T-cell (primary cell): ENCODE results near the gene HOXA3. TPM values are rescaled to one million over a fixed set of nuclear protein-coding genes. Genes with fewer than 3 reads are reported as not detected.

Experiments
- ATAC-seq, 4 experiments: fragments of 200-7000 bp in 3 of 4; fragments of 150-1000 bp in 1 of 4; cut with Tn5 transposase; replicated peaks in 1 of 4; 1 replicate in 3 of 4; 2 replicates in 1 of 4; pipeline ENCODE4 v1.10.0; 2021; ENCODE audit warnings: moderate library complexity in 3 of 4, mild to moderate bottlenecking in 2 of 4, moderate number of reproducible peaks in 1 of 4
- CTCF ChIA-PET, 2 donors: fragments of 300-600 bp; sonication (Branson Sonifier 250); formaldehyde crosslinking; loops; one replicate each; lab custom pipeline; 2022; ENCODE audit warnings: antibody characterized with exemption in 2 of 2; lab: Charles Lee
- POLR2A ChIA-PET, 2 donors: fragments of 300-600 bp; sonication (Branson Sonifier 250); formaldehyde crosslinking; loops; one replicate each; lab custom pipeline; 2022; ENCODE audit warnings: antibody characterized with exemption in 2 of 2; lab: Charles Lee
- DNase-seq, 35 experiments: peaks; one replicate each; pipeline versions ENCODE4 v3.0.0 to v3.0.0-alpha.2; 2013 to 2023
- H3K27ac ChIP-seq: one replicate; pipeline ENCODE4 v1.5.1; 2013; ENCODE audit warnings: low read length
- H3K27me3 ChIP-seq, 2 experiments: replicated peaks in 1 of 2; 1 replicate in 1 of 2; 2 replicates in 1 of 2; pipeline versions ENCODE4 v1.6.1 to v1.7.0; 2013; ENCODE audit warnings: low read length in 1 of 2, mixed read lengths in 1 of 2; ENCODE audit not compliant: control insufficient read depth in 2 of 2, insufficient read depth in 2 of 2; ENCODE audit errors: extremely low read depth in 1 of 2
- H3K36me3 ChIP-seq, 2 donors: 1 replicate in 1 of 2; 2 replicates in 1 of 2; pipeline versions ENCODE4 v1.6.1 to v1.7.0; 2013; ENCODE audit warnings: low read length in 1 of 2; ENCODE audit not compliant: control insufficient read depth in 2 of 2, insufficient read depth in 1 of 2; ENCODE audit errors: extremely low read depth in 1 of 2
- H3K4me1 ChIP-seq, 2 experiments: 1 replicate in 1 of 2; 2 replicates in 1 of 2; pipeline versions ENCODE4 v1.6.1 to v1.7.0; 2013; ENCODE audit warnings: low read length in 2 of 2, mixed read lengths in 1 of 2; ENCODE audit not compliant: insufficient read depth in 2 of 2, control insufficient read depth in 1 of 2; ENCODE audit errors: extremely low read depth in 1 of 2
- H3K4me3 ChIP-seq, 2 donors: 1 replicate in 1 of 2; 2 replicates in 1 of 2; pipeline versions ENCODE4 v1.5.1 to v1.7.0; 2013; ENCODE audit warnings: mild to moderate bottlenecking in 2 of 2, low read length in 1 of 2, moderate library complexity in 1 of 2; ENCODE audit not compliant: control insufficient read depth in 1 of 2; ENCODE audit errors: extremely low read depth in 1 of 2
- H3K9me3 ChIP-seq: 2 replicates; pipeline ENCODE4 v1.7.0; 2013
- H3K27ac Mint-ChIP-seq, 2 donors: one replicate each; pipeline ENCODE4 v1.8.0; 2020 to 2021; ENCODE audit warnings: mild to moderate bottlenecking in 2 of 2, mixed read lengths in 2 of 2
- H3K27me3 Mint-ChIP-seq, 2 donors: one replicate each; pipeline ENCODE4 v1.8.0; 2021 to 2022; ENCODE audit warnings: mixed read lengths in 2 of 2
- H3K36me3 Mint-ChIP-seq: one replicate; pipeline ENCODE4 v1.8.0; 2021; ENCODE audit warnings: mixed read lengths
- H3K4me1 Mint-ChIP-seq, 3 donors: one replicate each; pipeline ENCODE4 v1.8.0; 2020 to 2022; ENCODE audit warnings: mixed read lengths in 3 of 3, mild to moderate bottlenecking in 1 of 3
- H3K4me3 Mint-ChIP-seq, 3 donors: one replicate each; pipeline ENCODE4 v1.8.0; 2020 to 2022; ENCODE audit warnings: mild to moderate bottlenecking in 3 of 3, mixed read lengths in 3 of 3, moderate library complexity in 3 of 3
- H3K9me3 Mint-ChIP-seq, 3 donors: one replicate each; pipeline ENCODE4 v1.8.0; 2020 to 2022; ENCODE audit warnings: mixed read lengths in 3 of 3
- WGBS: methylation state at CpG from one replicate; pipeline ENCODE4 v1.1.5; 2013; ENCODE audit warnings: missing lambda C conversion rate; ENCODE audit not compliant: insufficient coverage; 5-methylcytosine and 5-hydroxymethylcytosine counted together
- total RNA-seq, 35 experiments: library from RNA in 6 of 35; stranded (reverse) in 6 of 35; fragments of 120-200 nt in 1 of 35; gene quantifications; one replicate each; pipeline versions ENCODE4 v1.2.1 to v1.2.4 and lab custom pipeline; 2013 to 2026

HOXA3 gene
- total RNA-seq, 5 donors from 2014 or later (not counting 1 experiment from before 2014, with no cell fraction given) = 0.79 to 1.4 TPM; not detected in 3

- Histone ChIP-seq H3K27me3 (peaks cover 38 to 66% of the 10 kb centered on the region in 2 experiments), H3K36me3 (no peaks in the 10 kb centered on the region), H3K9me3 (no peaks in the 10 kb centered on the region), H3K4me1 (peaks cover 0 to 41% of the 10 kb centered on the region in 2 experiments), H3K4me3 (no peak overlapping the region), H3K27ac (no peak overlapping the region)
- Mint-ChIP-seq H3K4me3 (peak overlapping the region in 1 of 3 donors; percentile 65), H3K4me1 (peaks cover 36 to 45% (median 43%) of the 10 kb centered on the region in 3 donors), H3K36me3 (no peaks in the 10 kb centered on the region), H3K9me3 (no peaks in the 10 kb centered on the region), H3K27me3 (peaks cover 77 to 89% of the 10 kb centered on the region in 2 donors), H3K27ac (no peak overlapping the region)
- WGBS = no CpG with 5 or more reads among the region's 2 CpGs
- POLR2A ChIA-PET = no interaction called here
- DNase-seq = peak in 2 of 35 experiments; percentile 7 to 17
- CTCF ChIA-PET = no interaction called here
- ATAC-seq = no peak
These were observed 41.6 kb upstream of the HOXA3 start for GRCh38 chr7:27194002-27194352.

- H3K27me3 Mint-ChIP-seq = peaks cover 77 to 90% of the 10 kb centered on the region in 2 donors
- H3K4me1 Mint-ChIP-seq = peaks cover 41 to 47% (median 44%) of the 10 kb centered on the region in 3 donors
- H3K4me1 ChIP-seq = peaks cover under 1 to 41% of the 10 kb centered on the region in 2 experiments
- no peak overlapping the region for H3K27ac ChIP-seq
- H3K9me3 Mint-ChIP-seq = no peaks in the 10 kb centered on the region
- CTCF ChIA-PET = no interaction called here
- no peaks in the 10 kb centered on the region for H3K36me3 ChIP-seq
- H3K4me3 ChIP-seq = peak overlapping the region; percentile 16 to 60
- no peaks in the 10 kb centered on the region for H3K9me3 ChIP-seq
- DNase-seq (peak in 2 of 35 experiments; percentile 6 to 12), ATAC-seq (no peak)
- H3K4me3 Mint-ChIP-seq = peak overlapping the region; percentile 28 to 65 (median 36)
- no peak overlapping the region for H3K27ac Mint-ChIP-seq
- POLR2A ChIA-PET = no interaction called here
- peaks cover 38 to 66% of the 10 kb centered on the region in 2 experiments for H3K27me3 ChIP-seq
- H3K36me3 Mint-ChIP-seq = no peaks in the 10 kb centered on the region
- WGBS = 21% methylated on average over 21 of the region's 29 CpGs
These were observed 41.1 kb upstream of the HOXA3 start for GRCh38 chr7:27193335-27194001.

GRCh38 chr7:27192546-27193334 is 40.4 kb upstream of the HOXA3 start:
- CTCF ChIA-PET = interaction anchor here (0.5 kb wide), 2 partner anchors 831 to 833 kb away, joined by 3 read pairs; no protein-coding TSS in a partner anchor
- 3% methylated on average over 66 of the region's 78 CpGs for WGBS
- Mint-ChIP-seq H3K27me3 (peaks cover 77 to 90% of the 10 kb centered on the region in 2 donors), H3K4me1 (peaks cover 42 to 49% (median 46%) of the 10 kb centered on the region in 3 donors), H3K27ac (no peak overlapping the region), H3K36me3 (no peaks in the 10 kb centered on the region), H3K9me3 (no peaks in the 10 kb centered on the region), H3K4me3 (peak overlapping the region; percentile 51 to 65 (median 60))
- Histone ChIP-seq H3K27ac (no peak overlapping the region), H3K4me3 (peak overlapping the region; percentile 16 to 60), H3K9me3 (no peaks in the 10 kb centered on the region), H3K36me3 (no peaks in the 10 kb centered on the region), H3K4me1 (peaks cover 6 to 43% of the 10 kb centered on the region in 2 experiments), H3K27me3 (peaks cover 37 to 66% of the 10 kb centered on the region in 2 experiments)
- DNase-seq = peak in 5 of 35 experiments; percentile 12 to 44 (median 22)
- POLR2A ChIA-PET = no interaction called here
- ATAC-seq = peak; percentile 31 to 62 (median 50)

- Mint-ChIP-seq H3K27ac (no peak overlapping the region), H3K27me3 (peaks cover 77 to 90% of the 10 kb centered on the region in 2 donors), H3K36me3 (no peaks in the 10 kb centered on the region), H3K4me3 (peak overlapping the region; percentile 41 to 65 (median 47)), H3K4me1 (peaks cover 46 to 55% (median 53%) of the 10 kb centered on the region in 3 donors), H3K9me3 (no peaks in the 10 kb centered on the region)
- 11% methylated on average over 33 of the region's 42 CpGs for WGBS
- ChIA-PET POLR2A (no interaction called here), CTCF (interaction anchor here in 1 of 2 donors (0.5 kb wide), 1 partner anchor 833 kb away, joined by 3 read pairs; no protein-coding TSS in a partner anchor)
- Histone ChIP-seq H3K36me3 (no peaks in the 10 kb centered on the region), H3K27me3 (peaks cover 37 to 72% of the 10 kb centered on the region in 2 experiments), H3K27ac (no peak overlapping the region), H3K4me3 (peak overlapping the region; percentile 6 to 60), H3K9me3 (no peaks in the 10 kb centered on the region), H3K4me1 (peaks cover 7 to 50% of the 10 kb centered on the region in 2 experiments)
- ATAC-seq = no peak
- DNase-seq = peak in 2 of 35 experiments; percentile 14 to 23
These were observed 39.6 kb upstream of the HOXA3 start for GRCh38 chr7:27191833-27192545.

GRCh38 chr7:27191161-27191731 is 38.9 kb upstream of the HOXA3 start:
- CTCF ChIA-PET = interaction anchor here in 1 of 2 donors (2.2 kb wide), 1 partner anchor 12 kb away, joined by 26 read pairs; no protein-coding TSS in a partner anchor
- Mint-ChIP-seq H3K4me3 (peak overlapping the region in 1 of 3 donors; percentile 65), H3K27me3 (peaks cover 76 to 92% of the 10 kb centered on the region in 2 donors), H3K4me1 (peaks cover 48 to 58% (median 56%) of the 10 kb centered on the region in 3 donors), H3K36me3 (no peaks in the 10 kb centered on the region), H3K9me3 (no peaks in the 10 kb centered on the region), H3K27ac (peak overlapping the region in 1 of 2 donors; percentile 53)
- 54% methylated on average over 13 of the region's 15 CpGs for WGBS
- H3K27me3 ChIP-seq = peaks cover 39 to 77% of the 10 kb centered on the region in 2 experiments
- H3K36me3 ChIP-seq = no peaks in the 10 kb centered on the region
- H3K27ac ChIP-seq = no peak overlapping the region
- DNase-seq (peak in 3 of 35 experiments; percentile 8 to 23 (median 9)), ATAC-seq (no peak)
- no peak overlapping the region for H3K4me3 ChIP-seq
- POLR2A ChIA-PET = no interaction called here
- H3K9me3 ChIP-seq = no peaks in the 10 kb centered on the region
- peaks cover 8 to 53% of the 10 kb centered on the region in 2 experiments for H3K4me1 ChIP-seq
